HG02610 (cell line): ENCODE results near the gene STAT5B.

Experiments
- ATAC-seq: cut with Tn5 transposase; IDR thresholded peaks from one replicate; pipeline ENCODE4 v1.9.1; 2021; ENCODE audit warnings: mild to moderate bottlenecking, moderate library complexity; ENCODE audit not compliant: unreplicated experiment

The STAT5B gene

GRCh38 chr17:42182927-42183734, 93.1 kb downstream of the STAT5B start:
- ATAC-seq, result no peak

GRCh38 chr17:42181851-42182207, 94.4 kb downstream of the STAT5B start:
- no peak for ATAC-seq

- peak; percentile 37 for ATAC-seq
Measured at GRCh38 chr17:42180922-42181850, 95.0 kb downstream of the STAT5B start, which contains the start of gene KCNH4. Gene KCNH4 (minus strand): TSS chr17:42181142. CDS start chr17:42180945, 197 bp downstream.

- no peak for ATAC-seq
Measured at GRCh38 chr17:42180411-42180921, 95.7 kb downstream of the STAT5B start.

- ATAC-seq, result no peak
Measured at GRCh38 chr17:42179911-42180410, 96.2 kb downstream of the STAT5B start.

GRCh38 chr17:42179335-42179734, 96.9 kb downstream of the STAT5B start:
- no peak for ATAC-seq

- no peak for ATAC-seq
Measured at GRCh38 chr17:42178817-42179216, 97.4 kb downstream of the STAT5B start.

- no peak for ATAC-seq
Measured at GRCh38 chr17:42177684-42178083, 98.5 kb downstream of the STAT5B start.

GRCh38 chr17:42174126-42174783, 101.9 kb downstream of the STAT5B start:
- ATAC-seq, result no peak

- no peak for ATAC-seq
Measured at GRCh38 chr17:42171831-42172230, 104.4 kb downstream of the STAT5B start.

GRCh38 chr17:42169351-42169750, 106.8 kb downstream of the STAT5B start:
- ATAC-seq, result no peak

GRCh38 chr17:42167807-42168206, 108.4 kb downstream of the STAT5B start:
- ATAC-seq, result no peak

GRCh38 chr17:42166196-42166763, 109.9 kb downstream of the STAT5B start:
- no peak for ATAC-seq

GRCh38 chr17:42165751-42166150, 110.4 kb downstream of the STAT5B start:
- no peak for ATAC-seq

- ATAC-seq, result no peak
Measured at GRCh38 chr17:42163696-42164407, 112.3 kb downstream of the STAT5B start.

GRCh38 chr17:42163113-42163512, 113.1 kb downstream of the STAT5B start:
- ATAC-seq, result no peak

GRCh38 chr17:42160531-42160910, 115.7 kb downstream of the STAT5B start:
- no peak for ATAC-seq

- no peak for ATAC-seq
Measured at GRCh38 chr17:42159796-42160530, 116.2 kb downstream of the STAT5B start.

- no peak for ATAC-seq
Measured at GRCh38 chr17:42155614-42156045, 120.6 kb downstream of the STAT5B start.
